Vagina (tissue), 2 donors: ENCODE results near the gene LTBP2. TPM values are rescaled to one million over a fixed set of nuclear protein-coding genes. Genes with fewer than 3 reads are reported as not detected.

Experiments
- DNase-seq, 2 donors: peaks; one replicate each; pipeline ENCODE4 v3.0.0-alpha.2; 2017; ENCODE audit errors: extremely low spot score in 2 of 2
- H3K27ac ChIP-seq: fragments of 200-600 bp; sonication (generic); one replicate; pipeline ENCODE4 v1.5.1; 2019
- H3K27me3 ChIP-seq: fragments of 200-600 bp; sonication (generic); one replicate; pipeline ENCODE4 v1.5.1; 2019
- H3K36me3 ChIP-seq, 2 donors: fragments of 200-600 bp; sonication (generic); one replicate each; pipeline ENCODE4 v1.5.1; 2017 to 2019
- H3K4me1 ChIP-seq: fragments of 200-600 bp; sonication (generic); one replicate; pipeline ENCODE4 v1.5.1; 2019
- H3K4me3 ChIP-seq, 2 donors: fragments of 200-600 bp; sonication (generic); 1 replicate in 1 of 2; 2 replicates in 1 of 2; pipeline ENCODE4 v1.5.1; 2016 to 2019
- H3K9me3 ChIP-seq: fragments of 200-600 bp; sonication (generic); one replicate; pipeline ENCODE4 v1.5.1; 2019
- POLR2A ChIP-seq, 2 donors: fragments of 450-650 bp; IDR thresholded peaks; one replicate each; pipeline ENCODE4 v1.6.1; 2017; ENCODE audit warnings: antibody characterized with exemption in 2 of 2, mild to moderate bottlenecking in 2 of 2, moderate library complexity in 2 of 2
- POLR2AphosphoS5 ChIP-seq, 2 donors: sonication (generic); formaldehyde crosslinking; IDR thresholded peaks; one replicate each; pipeline ENCODE4 v1.9.0; 2017; ENCODE audit warnings: antibody characterized with exemption in 2 of 2, mild to moderate bottlenecking in 2 of 2, low read depth in 1 of 2; ENCODE audit not compliant: insufficient read depth in 1 of 2
- intact Hi-C: fragments of 100-400 bp; cut with DNase I; formaldehyde crosslinking; loops from one replicate; pipeline ENCODE4 v1.15.1; 2023
- total RNA-seq: library from RNA; depleted of rRNA; stranded (reverse); fragments of >200 nt; gene quantifications from one replicate; pipeline ENCODE4 v1.2.3, GENCODE V29; 2016
- TF ChIP-seq, protein P1 (sequence below), 3 experiments: fragments of 450-650 bp in 2 of 3; fragments of 200-600 bp in 1 of 3; sonication (generic) in 1 of 3; IDR thresholded peaks; one replicate each; pipeline ENCODE4 v1.5.1; 2017 to 2019; ENCODE audit warnings: antibody characterized with exemption in 3 of 3, mild to moderate bottlenecking in 2 of 3, moderate library complexity in 2 of 3

Gene LTBP2
- total RNA-seq, 1 donor from 2014 or later: 52.5 TPM

DNA sequence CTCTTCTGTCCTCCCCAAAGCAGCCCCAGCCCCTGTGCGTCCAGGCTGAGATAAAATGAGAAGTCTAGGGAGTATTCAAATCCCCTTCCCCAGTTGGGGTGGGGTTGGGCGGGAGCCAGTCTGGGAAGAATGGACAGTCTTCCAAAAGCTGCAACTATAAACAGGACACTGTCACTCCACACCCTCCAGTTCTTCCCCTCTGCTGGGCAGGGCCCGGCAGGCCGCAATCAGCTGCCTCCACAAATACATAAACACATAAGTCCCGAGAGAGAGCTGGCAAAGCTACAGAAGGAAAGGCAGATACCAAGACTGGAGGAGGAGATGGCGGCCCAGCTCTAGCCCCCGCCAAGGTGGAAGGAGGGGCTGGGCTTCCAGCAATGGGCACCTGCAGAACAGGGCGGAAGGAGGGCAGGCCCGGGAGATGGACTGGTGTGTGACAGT lies 12.7 kb downstream of the LTBP2 start:
- no peaks in the 10 kb centered on the region for H3K9me3 ChIP-seq
- DNase-seq: no peak
- H3K27me3 ChIP-seq: no peaks in the 10 kb centered on the region
- intact Hi-C loops: no loop called here
- no peak overlapping the region for H3K4me3 ChIP-seq
- H3K4me1 ChIP-seq: peaks cover 64% of the 10 kb centered on the region
- peak; percentile 10 to 67 for TF ChIP-seq POLR2AphosphoS5 (IDR thresholded peaks at IDR 0.05; ENCODE audit: insufficient read depth in 1 of 2, low read depth in 1 of 2)
- TF ChIP-seq POLR2A (IDR thresholded peaks at IDR 0.05): no peak
- H3K27ac ChIP-seq: peak overlapping the region; percentile 86
- H3K36me3 ChIP-seq: no peaks in the 10 kb centered on the region

DNA sequence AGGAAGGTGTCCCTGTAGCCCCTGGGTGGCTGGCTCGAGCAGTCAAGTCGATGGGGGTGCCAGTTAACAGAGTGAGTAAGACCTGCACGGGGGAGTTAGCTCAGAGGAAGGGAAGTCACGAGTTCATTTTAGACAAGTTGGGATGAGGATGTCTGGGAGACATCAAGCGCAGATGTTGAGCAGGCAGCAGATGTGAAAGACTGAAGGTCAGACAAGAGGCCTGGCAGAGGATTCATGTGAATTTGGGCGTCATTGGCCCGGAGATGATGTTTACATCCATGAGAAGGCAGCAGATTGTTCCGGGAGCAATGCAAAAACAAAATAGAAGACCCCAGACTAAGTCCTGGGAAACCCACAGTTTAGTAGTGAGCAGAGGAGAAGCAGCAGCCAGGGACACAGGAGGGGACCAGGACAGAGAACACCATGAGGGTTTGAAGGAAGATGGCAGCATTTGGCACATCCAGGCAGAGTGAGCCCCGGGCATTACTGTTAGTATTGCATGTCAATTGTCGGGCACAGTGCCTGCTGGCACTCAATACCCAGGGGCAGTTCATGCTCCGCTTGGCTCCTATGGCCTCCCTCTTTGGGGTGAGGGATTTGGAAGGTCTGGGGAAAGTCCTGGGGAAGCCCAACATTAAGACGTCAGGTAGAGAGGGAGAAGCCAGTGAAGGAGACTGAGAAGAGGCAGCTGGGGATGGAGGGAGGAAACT lies 15.1 kb downstream of the LTBP2 start:
- Histone ChIP-seq H3K27ac (peak overlapping the region; percentile 86), H3K36me3 (no peaks in the 10 kb centered on the region), H3K27me3 (no peaks in the 10 kb centered on the region), H3K4me1 (peaks cover 89% of the 10 kb centered on the region), H3K4me3 (no peak overlapping the region), H3K9me3 (no peaks in the 10 kb centered on the region)
- TF ChIP-seq POLR2A (IDR thresholded peaks at IDR 0.05) (no peak), POLR2AphosphoS5 (IDR thresholded peaks at IDR 0.05; ENCODE audit: insufficient read depth in 1 of 2, low read depth in 1 of 2) (peak; percentile 13 to 52)
- DNase-seq: no peak
- intact Hi-C loops: no loop called here

DNA sequence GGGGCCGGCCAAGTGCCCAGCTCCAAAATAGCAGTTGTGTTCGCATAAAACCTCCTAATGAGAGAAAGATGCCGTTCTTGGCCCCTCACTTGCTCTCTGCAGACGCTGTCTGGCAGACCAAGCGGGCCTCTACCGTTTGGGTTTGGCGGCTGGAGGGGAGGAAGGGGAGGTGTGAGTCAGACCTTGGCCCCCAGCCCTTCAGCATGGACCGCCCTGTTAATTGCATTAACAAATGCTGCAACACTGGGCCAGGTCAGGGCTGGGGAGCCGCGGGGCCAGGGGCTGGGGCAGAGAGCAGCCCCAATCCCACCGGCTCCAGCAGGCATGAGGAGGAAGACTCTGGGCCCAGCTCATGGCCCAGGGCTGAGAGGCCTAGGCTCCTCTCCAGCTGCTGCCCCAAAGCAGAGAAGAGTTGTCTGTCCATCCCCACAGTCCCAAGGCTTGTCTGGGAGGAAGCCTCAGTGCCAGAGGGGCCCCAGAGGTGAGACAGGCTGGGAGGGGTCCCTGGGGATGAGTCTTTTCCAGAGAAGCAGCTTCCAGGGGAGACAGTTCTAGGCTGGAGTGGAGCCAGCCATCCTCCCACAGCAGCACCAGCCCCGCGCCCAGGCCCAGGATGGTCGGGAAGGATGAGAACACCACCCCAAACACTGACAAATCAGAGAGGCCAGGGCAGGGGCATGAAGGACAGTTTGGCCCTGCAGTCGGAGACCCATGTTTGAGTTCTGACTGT lies 16.9 kb downstream of the LTBP2 start:
- H3K9me3 ChIP-seq: no peaks in the 10 kb centered on the region
- intact Hi-C loops: no loop called here
- no peaks in the 10 kb centered on the region for H3K36me3 ChIP-seq
- peaks cover 92% of the 10 kb centered on the region for H3K4me1 ChIP-seq
- no peak overlapping the region for H3K4me3 ChIP-seq
- TF ChIP-seq POLR2AphosphoS5 (IDR thresholded peaks at IDR 0.05; ENCODE audit: insufficient read depth in 1 of 2, low read depth in 1 of 2) (peak; percentile 18 to 75), POLR2A (IDR thresholded peaks at IDR 0.05) (no peak)
- TF ChIP-seq, protein P1, sequence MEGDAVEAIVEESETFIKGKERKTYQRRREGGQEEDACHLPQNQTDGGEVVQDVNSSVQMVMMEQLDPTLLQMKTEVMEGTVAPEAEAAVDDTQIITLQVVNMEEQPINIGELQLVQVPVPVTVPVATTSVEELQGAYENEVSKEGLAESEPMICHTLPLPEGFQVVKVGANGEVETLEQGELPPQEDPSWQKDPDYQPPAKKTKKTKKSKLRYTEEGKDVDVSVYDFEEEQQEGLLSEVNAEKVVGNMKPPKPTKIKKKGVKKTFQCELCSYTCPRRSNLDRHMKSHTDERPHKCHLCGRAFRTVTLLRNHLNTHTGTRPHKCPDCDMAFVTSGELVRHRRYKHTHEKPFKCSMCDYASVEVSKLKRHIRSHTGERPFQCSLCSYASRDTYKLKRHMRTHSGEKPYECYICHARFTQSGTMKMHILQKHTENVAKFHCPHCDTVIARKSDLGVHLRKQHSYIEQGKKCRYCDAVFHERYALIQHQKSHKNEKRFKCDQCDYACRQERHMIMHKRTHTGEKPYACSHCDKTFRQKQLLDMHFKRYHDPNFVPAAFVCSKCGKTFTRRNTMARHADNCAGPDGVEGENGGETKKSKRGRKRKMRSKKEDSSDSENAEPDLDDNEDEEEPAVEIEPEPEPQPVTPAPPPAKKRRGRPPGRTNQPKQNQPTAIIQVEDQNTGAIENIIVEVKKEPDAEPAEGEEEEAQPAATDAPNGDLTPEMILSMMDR (IDR thresholded peaks at IDR 0.05): no peak
- no peak for DNase-seq
- H3K27me3 ChIP-seq: no peaks in the 10 kb centered on the region
- H3K27ac ChIP-seq: peak overlapping the region; percentile 86

DNA sequence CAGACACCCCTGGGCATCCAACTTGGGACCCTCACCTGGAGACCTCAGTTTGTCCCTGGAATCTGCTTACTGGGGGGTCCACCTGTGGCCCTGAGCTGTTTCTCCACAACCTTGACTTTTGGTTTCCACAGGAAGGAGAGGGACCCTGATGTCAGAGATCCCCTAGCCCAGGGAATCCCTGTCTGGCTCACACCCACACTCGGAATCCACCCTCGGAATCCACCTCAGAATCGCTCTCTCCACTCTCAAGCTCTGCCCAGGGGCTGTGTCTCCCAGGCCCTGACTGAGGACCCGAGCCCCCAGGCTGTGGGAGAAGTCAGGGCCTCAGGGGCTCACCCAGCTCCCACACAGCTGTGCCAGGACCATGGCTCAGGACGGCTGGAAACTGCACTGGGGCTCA lies 17.4 kb downstream of the LTBP2 start:
- Histone ChIP-seq H3K36me3 (no peaks in the 10 kb centered on the region), H3K4me1 (peaks cover 86% of the 10 kb centered on the region), H3K9me3 (no peaks in the 10 kb centered on the region), H3K27me3 (no peaks in the 10 kb centered on the region), H3K4me3 (no peak overlapping the region), H3K27ac (peak overlapping the region; percentile 86)
- intact Hi-C loops: no loop called here
- DNase-seq: no peak
- TF ChIP-seq, protein P1 (IDR thresholded peaks at IDR 0.05): no peak
- TF ChIP-seq POLR2AphosphoS5 (IDR thresholded peaks at IDR 0.05; ENCODE audit: insufficient read depth in 1 of 2, low read depth in 1 of 2) (no peak), POLR2A (IDR thresholded peaks at IDR 0.05) (no peak)

DNA sequence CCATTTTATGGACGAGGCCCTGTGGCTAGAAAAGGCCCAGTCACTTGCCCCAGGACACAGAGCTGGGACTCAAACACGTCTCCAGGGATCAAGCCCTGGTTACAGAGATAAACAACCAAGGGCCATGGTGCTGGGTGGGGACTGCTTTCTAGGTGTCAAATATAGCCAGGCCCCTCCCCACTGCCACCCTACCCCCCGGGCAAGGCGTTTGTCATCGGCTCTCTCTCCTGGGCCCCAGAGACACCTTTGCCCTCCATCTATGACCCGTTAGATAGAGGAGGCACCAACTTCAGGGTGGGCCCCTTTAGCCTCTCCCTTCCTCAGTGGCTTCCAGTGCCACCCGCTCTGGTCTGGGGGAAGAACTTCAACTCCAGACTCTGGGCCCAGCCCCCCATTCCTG lies 18.0 kb downstream of the LTBP2 start:
- TF ChIP-seq POLR2AphosphoS5 (IDR thresholded peaks at IDR 0.05; ENCODE audit: insufficient read depth in 1 of 2, low read depth in 1 of 2): no peak
- TF ChIP-seq, protein P1 (IDR thresholded peaks at IDR 0.05): no peak
- no peak overlapping the region for H3K4me3 ChIP-seq
- no peaks in the 10 kb centered on the region for H3K36me3 ChIP-seq
- H3K9me3 ChIP-seq: no peaks in the 10 kb centered on the region
- peaks cover 86% of the 10 kb centered on the region for H3K4me1 ChIP-seq
- H3K27me3 ChIP-seq: no peaks in the 10 kb centered on the region
- intact Hi-C loops: no loop called here
- peak overlapping the region; percentile 86 for H3K27ac ChIP-seq
- DNase-seq: no peak
